HG03378 (cell line): ENCODE measurements around the gene SEMA4F.
"Not testable (repeated sequence)": the region's sequence is repeated elsewhere in the genome, so short reads cannot be mapped to it uniquely, and the experiment has no call there.

Experiments
- ATAC-seq: cut with Tn5 transposase; IDR thresholded peaks from one replicate; pipeline ENCODE4 v1.9.1; 2021; ENCODE audit warnings: mild to moderate bottlenecking, moderate library complexity; ENCODE audit not compliant: unreplicated experiment

SEMA4F gene

GRCh38 chr2:74653985-74654882 lies at the start of gene SEMA4F:
TSS of gene SEMA4F (plus strand) at chr2:74654247. CDS start at chr2:74654377, 130 bp downstream.
- ATAC-seq, result peak; percentile 99

DNA sequence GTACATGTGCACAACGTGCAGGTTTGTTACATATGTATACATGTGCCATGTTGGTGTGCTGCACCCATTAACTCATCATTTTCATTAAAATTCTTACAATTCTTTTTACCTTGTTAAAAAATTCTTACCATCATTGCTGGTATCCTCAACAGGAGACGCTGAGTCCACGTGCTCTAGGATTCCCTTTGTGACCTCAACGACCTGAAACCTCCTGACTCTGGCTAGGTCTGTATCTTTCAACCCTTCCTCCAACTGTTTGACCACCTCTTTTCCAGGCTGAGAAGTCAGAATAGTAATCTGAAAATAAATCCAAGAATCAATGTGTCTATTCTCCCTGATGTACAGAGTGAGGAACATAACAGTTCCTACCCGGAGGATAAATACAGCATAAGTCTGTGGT lies 47.1 kb upstream of the SEMA4F start:
- no peak for ATAC-seq

- no peak for ATAC-seq
Measured at GRCh38 chr2:74617122-74617521, 36.9 kb upstream of the SEMA4F start.

DNA sequence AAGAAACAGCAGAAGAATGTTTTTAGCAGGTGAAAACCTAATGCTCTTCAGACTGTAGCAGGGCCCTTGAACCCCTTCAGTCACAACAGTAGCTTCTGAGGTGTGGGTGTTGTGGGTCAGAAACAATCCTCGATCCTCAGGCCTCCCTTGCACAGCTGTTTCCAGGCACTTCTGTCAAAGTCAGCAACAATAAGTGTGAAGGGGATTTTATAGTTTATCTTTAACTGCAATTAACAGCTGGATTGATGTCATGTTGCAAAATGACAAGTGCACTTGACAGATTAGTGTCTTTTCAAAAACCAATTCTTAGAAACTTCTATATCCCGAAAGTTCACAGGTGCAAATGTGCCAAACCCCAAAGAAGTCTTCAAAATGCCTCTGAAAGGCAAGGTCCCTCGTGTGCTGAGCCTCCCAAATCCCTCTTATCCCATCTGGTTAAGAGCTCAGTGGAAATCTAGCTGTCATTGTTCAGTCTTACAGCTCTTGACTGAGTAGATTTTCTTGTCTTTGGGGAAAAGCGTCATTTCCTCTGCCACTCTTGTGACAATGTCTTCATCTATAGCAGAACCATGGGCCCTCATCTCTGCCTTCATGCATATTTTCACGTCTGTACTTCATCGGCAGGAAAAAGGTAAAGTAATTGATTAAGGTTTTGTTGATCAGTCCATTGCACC lies 35.5 kb upstream of the SEMA4F start:
- no peak for ATAC-seq

- peak; percentile 64 for ATAC-seq
Measured at GRCh38 chr2:74619651-74620297, 34.3 kb upstream of the SEMA4F start.

GRCh38 chr2:74620671-74621070 lies 33.4 kb upstream of the SEMA4F start:
- ATAC-seq, result no peak

DNA sequence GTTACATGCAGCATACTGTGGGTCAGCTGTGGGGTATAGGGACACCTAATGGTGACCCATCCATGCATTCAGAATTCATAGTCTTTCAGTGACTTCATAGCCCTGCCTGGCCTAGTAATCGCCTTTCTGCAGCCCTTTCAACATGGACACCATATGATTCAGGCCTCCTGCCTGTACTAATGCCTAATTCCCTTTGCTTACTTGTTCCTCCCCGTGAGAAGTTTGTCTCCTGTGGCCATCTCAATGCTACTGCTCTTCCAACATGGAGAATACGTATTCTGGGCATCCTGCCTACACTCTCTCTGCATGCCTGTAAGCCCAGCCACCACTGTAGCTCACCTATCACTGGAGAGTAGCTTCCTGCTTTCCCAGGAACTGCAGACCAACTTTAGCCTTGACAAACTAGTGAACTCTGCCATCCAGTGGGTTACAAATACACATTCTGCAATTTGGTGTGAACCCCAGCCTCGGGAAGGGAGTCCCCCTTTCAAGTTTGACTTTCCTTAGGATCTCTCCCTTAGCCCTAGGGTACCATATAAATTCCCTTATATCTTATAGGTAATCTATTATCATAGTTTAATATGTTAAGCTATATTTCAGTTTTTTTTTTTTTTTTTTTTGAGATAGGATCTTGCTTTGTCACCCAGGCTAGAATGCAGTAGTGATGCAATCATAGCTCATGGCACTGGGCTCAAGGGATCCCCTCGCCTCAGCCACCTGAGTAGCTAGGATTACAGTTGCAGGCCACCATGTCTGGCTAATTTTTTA lies 28.2 kb upstream of the SEMA4F start:
- ATAC-seq, result no peak

DNA sequence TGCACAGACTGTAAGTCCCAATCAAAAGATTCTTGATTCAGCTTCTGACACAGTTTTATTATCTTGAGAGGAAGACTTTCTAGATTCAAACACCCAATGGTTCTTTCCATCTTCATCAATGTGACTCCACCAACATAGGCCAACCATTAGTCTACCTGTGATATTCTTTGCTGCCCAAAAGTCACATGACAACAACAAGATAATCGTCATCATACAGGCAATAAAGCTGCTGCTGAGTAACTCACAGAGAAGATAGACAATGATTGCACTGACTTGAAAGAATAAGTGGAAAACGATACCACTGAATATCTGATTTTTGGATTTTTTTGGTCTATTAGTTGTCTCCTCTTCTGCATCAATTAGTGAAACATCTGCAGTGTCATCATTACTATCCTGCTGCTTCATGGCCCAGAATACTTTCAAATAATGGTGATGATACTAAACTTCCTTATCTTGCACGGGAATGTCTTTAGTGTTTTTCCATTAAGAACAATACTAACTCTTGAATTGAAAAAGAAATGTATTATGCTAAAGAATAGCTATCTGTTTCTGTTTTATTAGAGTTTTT lies 25.4 kb upstream of the SEMA4F start:
- ATAC-seq, result no peak

DNA sequence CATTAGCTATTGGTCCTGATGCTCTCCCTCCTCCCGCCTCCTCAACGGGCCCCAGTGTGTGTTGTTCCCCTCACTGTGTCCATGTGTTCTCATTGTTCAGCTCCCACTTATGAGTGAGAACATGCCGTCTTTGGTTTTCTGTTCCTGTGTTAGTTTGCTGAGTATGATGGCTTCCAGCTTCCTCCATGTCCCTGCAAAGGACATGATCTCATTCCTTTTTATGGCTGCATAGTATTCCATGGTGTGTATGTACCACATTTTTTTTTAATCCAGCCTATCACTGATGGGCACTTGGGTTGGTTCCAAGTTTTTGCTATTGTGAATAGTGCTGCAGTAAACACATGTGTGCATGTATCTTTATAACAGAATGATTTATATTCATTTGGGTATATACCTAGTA lies 23.6 kb upstream of the SEMA4F start:
- ATAC-seq, result not testable (repeated sequence)

GRCh38 chr2:74632209-74632938 lies 21.7 kb upstream of the SEMA4F start:
- ATAC-seq, result no peak

DNA sequence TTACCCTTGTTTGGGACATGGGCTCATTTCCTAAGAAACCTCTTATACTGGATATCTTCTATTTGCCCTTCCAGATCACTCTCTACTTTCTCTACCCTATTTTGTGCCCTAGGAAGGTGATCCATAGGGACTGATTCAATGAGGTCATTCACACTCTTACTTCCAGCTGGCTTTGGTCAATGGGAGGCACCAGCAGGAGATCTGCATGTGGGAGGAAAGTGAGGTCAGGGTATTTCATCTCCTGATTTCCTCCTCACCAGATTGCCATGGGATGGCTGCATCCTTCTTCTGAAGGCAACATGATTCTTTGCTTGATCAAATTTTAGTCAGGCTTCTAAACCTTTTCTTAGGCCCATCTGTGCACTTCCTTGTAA lies 21.1 kb upstream of the SEMA4F start:
- ATAC-seq, result no peak

GRCh38 chr2:74639550-74639949 lies 14.5 kb upstream of the SEMA4F start:
- ATAC-seq, result no peak

- ATAC-seq, result no peak
Measured at GRCh38 chr2:74645344-74645743, 8.7 kb upstream of the SEMA4F start.

- ATAC-seq, result no peak
Measured at GRCh38 chr2:74646201-74646600, 7.8 kb upstream of the SEMA4F start.

- no peak for ATAC-seq
Measured at GRCh38 chr2:74646834-74647482, 7.1 kb upstream of the SEMA4F start.

DNA sequence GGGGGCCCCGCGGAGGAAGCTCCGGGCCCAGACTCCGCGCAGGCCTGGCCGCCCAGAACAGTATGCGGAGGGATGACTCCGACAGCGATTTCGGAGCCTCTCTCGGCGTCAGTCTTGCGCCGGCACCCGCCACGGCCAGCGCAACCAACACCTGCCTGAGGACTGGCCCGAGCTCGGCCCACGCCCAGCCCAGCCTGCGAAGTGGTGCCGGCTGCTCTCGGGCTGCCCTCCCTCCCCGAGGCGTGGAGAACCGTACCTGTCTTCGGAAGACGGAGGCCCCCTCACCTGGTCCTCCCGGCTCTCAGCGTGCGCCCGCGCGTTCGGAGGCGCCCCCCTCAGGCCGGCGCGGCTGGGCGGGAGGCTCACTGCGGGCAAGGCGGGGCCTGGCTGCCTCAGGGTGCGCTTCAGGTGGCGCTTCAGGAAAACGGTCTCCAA lies 6.0 kb upstream of the SEMA4F start, which contains the start of gene M1AP:
M1AP (minus strand) TSS at position 322 of the 435 bp plus-strand sequence. CDS start 8,055 bp downstream, outside the sequence.
- no peak for ATAC-seq

- peak; percentile 25 for ATAC-seq
Measured at GRCh38 chr2:74653589-74653984, 460 bp upstream of the SEMA4F start.

DNA sequence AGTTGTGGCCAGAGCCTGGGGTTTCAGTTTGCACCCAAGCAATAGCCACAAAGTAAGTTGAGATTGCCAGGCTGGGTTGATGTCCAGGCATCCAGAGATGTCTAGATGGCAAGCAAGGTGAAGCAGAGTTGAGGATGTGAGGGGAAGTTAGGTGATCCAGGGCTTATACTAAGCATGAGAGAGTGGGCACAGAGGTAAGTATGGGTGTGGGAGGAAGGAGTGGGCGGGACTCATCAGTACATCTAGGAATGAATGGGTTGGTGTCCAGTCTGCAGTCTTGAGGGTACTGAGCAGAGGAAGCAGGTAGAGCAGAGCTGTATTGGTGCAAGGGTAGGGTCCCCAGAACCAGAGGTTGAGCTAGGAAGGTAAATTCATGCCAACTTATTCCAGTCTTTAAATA lies 1.5 kb downstream of the SEMA4F start:
- ATAC-seq, result no peak

DNA sequence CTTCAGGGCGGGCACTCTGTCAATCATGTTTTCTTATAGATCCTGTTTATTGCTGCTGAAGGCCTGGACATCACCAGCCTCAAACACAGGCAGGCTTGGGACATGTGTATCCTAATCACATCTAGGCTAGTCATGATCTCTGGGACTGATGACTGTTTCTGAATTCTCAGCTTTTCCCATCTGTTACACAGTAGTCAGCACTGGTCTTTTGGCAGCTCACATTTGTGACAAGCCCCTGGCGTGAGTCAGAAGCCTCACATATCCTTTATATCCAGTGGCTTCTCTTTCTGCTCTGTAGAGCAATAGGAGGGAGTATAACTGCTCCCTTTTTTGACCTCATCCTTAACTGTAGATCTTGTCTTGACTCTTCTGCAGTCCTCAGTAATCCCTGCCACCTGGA lies 4.5 kb downstream of the SEMA4F start:
- ATAC-seq, result no peak
